PFSK-1 (cell line): ENCODE data around the gene GNG8.

Source experiments
- POLR2AphosphoS5 ChIP-seq: IDR thresholded peaks from 2 replicates; pipeline ENCODE4 v1.6.1; 2012; ENCODE audit warnings: low read depth, mild to moderate bottlenecking, control low read depth, low read length, moderate library complexity
- SIN3A ChIP-seq: IDR thresholded peaks from 2 replicates; pipeline ENCODE4 v1.6.1; 2012; ENCODE audit warnings: mild to moderate bottlenecking, low read length, moderate library complexity, borderline replicate concordance; ENCODE audit not compliant: insufficient read depth

DNA sequence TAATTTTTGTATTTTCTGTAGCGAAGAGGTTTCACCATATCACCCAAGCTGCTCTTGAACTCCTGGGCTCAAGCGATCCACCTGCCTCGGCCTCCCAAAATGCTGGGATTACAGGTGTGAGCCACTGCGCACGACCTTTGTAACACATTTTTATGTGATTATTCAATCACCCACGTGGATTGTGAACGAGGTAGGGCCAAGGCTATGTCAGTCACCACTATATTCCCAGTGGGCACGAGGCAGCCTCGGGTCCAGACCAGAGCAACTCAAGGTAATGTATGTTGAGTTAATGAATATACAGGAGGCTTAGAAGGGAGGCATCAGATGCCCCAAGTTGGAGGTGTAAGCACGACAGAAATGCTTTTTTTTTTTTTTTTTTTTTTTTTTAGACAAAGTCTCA lies 20.0 kb downstream of the GNG8 start:
- TF ChIP-seq POLR2AphosphoS5 (no peak), SIN3A (no peak)
